HS-27A (cell line): ENCODE measurements around the gene ARRB1.
"Not testable (repeated sequence)": the region's sequence is repeated elsewhere in the genome, so short reads cannot be mapped to it uniquely, and the experiment has no call there.

Source experiments
- DNase-seq: peaks from one replicate; pipeline ENCODE4 v3.0.0-alpha.2; 2012; ENCODE audit warnings: low read depth, missing footprints

Gene ARRB1

GRCh38 chr11:75371949-75372876 lies 20.8 kb upstream of the ARRB1 start:
- DNase-seq: no peak

- no peak for DNase-seq
Observed at GRCh38 chr11:75369560-75370255, 18.2 kb upstream of the ARRB1 start.

DNA sequence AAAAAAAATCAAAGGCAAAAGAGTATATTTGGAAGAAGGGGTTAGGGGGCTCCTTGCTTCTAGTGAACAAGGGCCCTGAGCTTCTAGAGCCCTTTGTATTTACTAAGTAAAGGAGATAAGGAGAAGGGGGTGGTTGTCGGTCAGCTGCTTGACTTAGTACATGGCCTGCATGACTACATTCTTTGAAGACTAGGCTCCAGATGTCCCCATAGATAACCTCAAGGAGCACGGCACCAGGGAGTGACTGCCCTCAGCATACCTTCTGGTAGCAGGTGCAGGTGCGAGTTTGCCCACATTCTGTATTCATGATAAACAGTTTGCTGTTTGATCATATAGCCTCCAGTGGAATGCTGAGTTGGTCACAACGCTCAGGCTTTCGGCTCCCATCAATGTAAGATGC lies 15.4 kb upstream of the ARRB1 start:
- DNase-seq: not testable (repeated sequence)

DNA sequence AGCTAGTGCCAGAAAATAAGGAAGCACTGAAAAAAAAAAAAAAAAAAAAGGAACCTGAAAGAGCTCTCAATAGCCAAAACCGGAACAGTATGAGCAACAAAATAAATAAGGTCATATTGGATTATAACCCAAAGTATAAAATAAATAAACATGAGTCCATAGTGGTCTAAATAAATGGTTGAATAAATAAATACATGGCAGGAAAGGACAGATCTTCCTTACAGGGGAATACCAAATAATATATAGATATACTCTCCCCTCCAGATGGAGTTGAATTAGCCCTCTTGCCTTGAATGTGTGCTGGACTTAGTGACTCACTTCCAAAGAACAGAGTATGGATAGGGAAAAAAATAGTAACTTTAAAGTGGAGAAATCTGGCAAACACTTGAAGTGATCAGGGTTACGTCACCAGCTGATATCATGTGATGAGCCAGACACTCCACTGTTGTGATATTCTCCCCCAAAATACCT lies 14.3 kb upstream of the ARRB1 start:
- DNase-seq: no peak

DNA sequence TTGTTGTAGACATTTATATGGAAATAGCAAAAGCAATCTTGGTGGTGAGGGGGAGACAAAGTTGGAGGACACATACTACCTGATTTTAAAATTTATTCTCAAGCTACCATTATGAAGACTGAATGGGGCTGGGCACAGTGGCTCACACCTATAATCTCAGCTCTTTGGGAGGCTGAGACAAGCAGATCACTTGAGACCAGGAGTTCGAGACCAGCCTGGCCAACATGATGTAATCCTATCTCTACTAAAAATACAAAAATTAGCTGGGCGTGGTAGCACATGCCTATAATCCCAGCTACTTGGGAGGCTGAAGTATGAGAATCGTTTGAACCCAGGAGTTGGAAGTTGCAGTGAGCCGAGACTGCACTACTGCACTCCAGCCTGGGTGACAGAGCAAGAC lies 10.8 kb upstream of the ARRB1 start:
- not testable (repeated sequence) for DNase-seq

GRCh38 chr11:75356613-75357012 lies 5.2 kb upstream of the ARRB1 start:
- no peak for DNase-seq

- DNase-seq: no peak
Observed at GRCh38 chr11:75355051-75355450, 3.6 kb upstream of the ARRB1 start.

- DNase-seq: no peak
Observed at GRCh38 chr11:75352588-75353206, 1.2 kb upstream of the ARRB1 start.

GRCh38 chr11:75351791-75352587 lies 528 bp upstream of the ARRB1 start:
- DNase-seq: no peak

DNA sequence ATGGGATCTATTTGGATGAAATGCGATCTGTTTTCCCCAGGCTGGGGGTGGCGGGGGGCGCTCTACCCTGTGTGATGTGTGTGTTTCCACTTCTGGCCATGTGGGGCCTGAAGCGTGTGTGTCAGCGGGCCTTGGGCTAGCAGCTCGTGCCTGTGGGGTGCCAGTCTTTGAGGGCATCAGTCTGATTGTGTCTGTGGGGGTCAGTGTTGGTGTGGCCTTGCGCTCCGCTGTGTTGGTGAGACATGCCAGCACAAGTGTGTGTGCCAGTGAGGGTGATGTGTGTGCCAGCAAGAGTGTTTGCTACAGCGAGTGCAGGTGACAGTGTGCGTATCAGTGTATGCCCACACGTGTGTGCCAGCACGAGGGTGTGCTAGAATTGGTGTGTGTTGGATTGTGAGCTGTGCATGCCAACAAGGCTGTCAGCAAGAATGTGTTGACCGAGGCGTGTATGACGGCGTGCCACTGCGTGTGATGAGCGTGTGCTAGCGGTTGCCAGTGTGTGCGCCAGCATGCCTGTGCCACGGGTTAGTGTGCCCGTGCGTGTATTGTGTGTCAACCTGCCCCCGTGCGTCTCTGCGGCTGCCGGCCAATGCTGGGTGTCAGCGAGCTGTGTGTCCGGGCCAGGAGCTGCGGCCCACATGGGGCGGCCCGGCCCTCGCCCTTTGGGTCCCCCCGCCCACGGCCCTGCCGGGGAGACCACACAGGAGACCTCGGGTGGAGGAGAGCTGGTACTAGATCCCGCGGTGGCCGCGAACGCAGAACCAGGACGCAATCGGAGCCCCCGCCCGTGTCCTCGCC lies 519 bp downstream of the ARRB1 start:
- no peak for DNase-seq

DNA sequence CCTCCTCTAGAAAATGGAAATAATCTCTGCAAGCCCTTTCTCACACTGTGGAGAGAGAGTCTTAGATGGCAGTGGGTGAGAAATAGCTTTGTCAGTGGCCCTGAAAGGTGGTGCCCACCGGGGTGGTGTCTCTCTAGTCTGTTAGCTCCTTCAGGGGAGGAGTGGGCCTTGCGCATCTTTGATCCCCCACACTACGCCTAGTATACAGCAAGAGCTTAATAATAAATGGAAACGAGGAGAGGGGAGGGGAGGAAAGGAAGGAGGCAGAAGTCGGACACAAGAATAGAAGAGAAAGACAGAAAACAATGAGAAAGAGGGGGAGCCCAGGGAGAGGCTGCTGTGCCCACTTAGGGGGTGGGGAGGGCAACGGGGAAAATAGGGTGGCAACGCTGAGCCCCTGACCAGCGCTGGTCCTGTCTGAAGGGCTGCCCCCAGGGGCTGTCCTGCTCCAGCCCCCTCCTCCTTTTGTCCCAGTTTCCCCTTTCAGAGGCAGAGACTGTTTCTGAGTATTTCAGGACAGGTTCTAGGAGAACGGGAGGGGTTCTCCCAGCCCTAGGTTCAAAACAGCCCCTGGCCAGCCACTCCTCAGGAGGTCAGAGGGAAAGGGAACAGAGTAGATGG lies 1.2 kb downstream of the ARRB1 start:
- no peak for DNase-seq

GRCh38 chr11:75349521-75350116 lies 1.8 kb downstream of the ARRB1 start:
- DNase-seq: no peak

GRCh38 chr11:75347781-75348566 lies 3.5 kb downstream of the ARRB1 start:
- DNase-seq: no peak

DNA sequence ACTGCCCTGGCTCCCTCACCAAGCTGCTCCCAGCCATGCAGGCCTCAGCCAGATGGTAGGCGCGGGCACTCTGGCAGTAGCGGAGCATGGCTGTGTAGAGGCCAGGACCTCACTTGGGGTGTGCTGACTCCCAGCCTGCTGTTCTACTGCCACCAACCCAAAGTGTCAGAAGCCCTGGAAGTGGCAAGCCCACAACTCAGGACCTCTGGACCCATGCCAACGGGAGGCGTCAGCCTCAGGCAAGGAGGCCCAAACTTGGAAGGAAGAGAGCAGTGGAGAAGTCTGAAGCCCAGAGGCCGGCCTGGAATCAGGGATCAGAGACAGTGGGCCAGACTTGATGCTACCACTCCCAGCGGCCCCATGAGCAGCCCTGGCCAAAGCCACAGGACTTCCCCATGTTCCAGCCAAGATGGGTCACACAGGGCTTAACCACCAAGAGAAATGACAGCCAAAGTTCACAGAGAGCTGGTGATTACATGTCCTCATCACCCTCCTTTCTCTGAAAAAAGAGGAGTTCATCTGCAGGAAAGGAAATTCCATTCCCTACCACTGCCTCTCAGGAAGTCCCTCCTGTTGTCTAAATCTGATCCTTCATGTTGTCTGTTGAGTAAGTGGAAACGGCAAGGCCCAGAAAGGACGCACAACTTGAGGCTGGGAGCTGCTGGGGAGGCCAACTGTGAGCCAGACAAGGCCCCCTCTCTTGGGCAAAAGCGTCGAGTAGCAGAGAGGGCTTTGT lies 4.4 kb downstream of the ARRB1 start:
- DNase-seq: no peak

- DNase-seq: no peak
Observed at GRCh38 chr11:75346296-75346695, 5.2 kb downstream of the ARRB1 start.

DNA sequence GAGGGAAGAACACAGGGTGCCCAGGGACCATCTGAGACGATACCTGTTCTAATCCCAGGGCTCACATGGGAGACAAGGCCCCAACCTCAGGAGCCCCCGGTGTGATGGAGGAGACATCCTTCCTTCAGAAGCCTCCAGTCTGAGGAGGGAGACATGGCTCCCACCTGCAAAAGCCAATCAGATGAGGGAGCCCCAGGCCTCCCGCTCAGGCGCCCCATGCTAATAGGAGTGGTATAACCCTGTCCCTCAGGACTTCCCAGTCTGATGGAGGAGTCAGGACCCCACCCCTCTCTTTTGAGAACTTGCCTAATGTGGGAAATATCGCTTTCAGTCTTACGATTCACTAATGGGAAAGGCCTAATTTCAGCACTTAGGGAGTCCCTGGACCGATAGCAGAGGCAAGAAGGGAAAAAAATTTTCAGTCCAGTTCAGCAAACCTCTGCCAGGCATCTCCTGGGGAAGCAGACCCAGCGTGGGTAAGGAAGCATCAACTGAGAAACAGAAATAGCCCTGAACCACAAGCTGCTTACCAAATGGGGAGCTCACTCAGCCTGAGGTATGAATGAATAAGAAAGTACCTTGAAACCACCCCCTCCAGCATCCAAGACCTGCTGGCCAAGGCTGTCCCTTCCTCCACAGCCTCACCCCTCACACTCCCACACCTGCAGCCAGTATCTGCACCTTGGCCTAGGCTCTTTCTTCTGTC lies 5.9 kb downstream of the ARRB1 start:
- no peak for DNase-seq

- no peak for DNase-seq
Observed at GRCh38 chr11:75344761-75345454, 6.6 kb downstream of the ARRB1 start.
